22Rv1 (cell line): Measurements from ENCODE around the gene FRMD4B.

ENCODE experiments used
- H3K27ac ChIP-seq: fragments of 450-650 bp; 2 replicates; pipeline ENCODE4 v1.5.1; 2017
- CTCF ChIP-seq: fragments of 450-650 bp; IDR thresholded peaks from 2 replicates; pipeline ENCODE4 v1.5.1; 2017; ENCODE audit warnings: mild to moderate bottlenecking
- ZFX ChIP-seq: fragments of 450-650 bp; IDR thresholded peaks from 2 replicates; pipeline ENCODE4 v1.6.1; 2017; ENCODE audit warnings: antibody characterized with exemption, borderline replicate concordance

The FRMD4B gene

GRCh38 chr3:69142797-69143454 lies 243.0 kb downstream of the FRMD4B start:
- TF ChIP-seq ZFX (no peak), CTCF (no peak)
- H3K27ac ChIP-seq = peak overlapping the region; percentile 30

- no peak overlapping the region for H3K27ac ChIP-seq
- TF ChIP-seq CTCF (no peak), ZFX (no peak)
These were observed 243.8 kb downstream of the FRMD4B start for GRCh38 chr3:69142090-69142489.

- TF ChIP-seq ZFX (no peak), CTCF (no peak)
- H3K27ac ChIP-seq = no peak overlapping the region
These were observed 244.6 kb downstream of the FRMD4B start for GRCh38 chr3:69141313-69141712.

GRCh38 chr3:69137412-69137811 lies 248.5 kb downstream of the FRMD4B start:
- no peak for TF ChIP-seq ZFX
- TF ChIP-seq CTCF = no peak
- no peak overlapping the region for H3K27ac ChIP-seq

GRCh38 chr3:69137005-69137404 lies 248.9 kb downstream of the FRMD4B start:
- TF ChIP-seq ZFX (no peak), CTCF (no peak)
- H3K27ac ChIP-seq = no peak overlapping the region

- TF ChIP-seq CTCF = no peak
- no peak for TF ChIP-seq ZFX
- no peak overlapping the region for H3K27ac ChIP-seq
These were observed 255.2 kb downstream of the FRMD4B start for GRCh38 chr3:69130689-69131088.

GRCh38 chr3:69129531-69129930 lies 256.4 kb downstream of the FRMD4B start:
- TF ChIP-seq ZFX (no peak), CTCF (no peak)
- no peak overlapping the region for H3K27ac ChIP-seq
